ENCODE data around the gene GRB10. TPM values are rescaled to one million over a fixed set of nuclear protein-coding genes. Genes with fewer than 3 reads are reported as not detected.

The GRB10 gene
- total and polyA plus RNA-seq, 2 of the 8 experiments (the other 6 are each of a cell fraction or from before 2014, with no cell fraction given): 35.7 to 97.0 TPM

- Histone ChIP-seq H3K14ac (ENCODE audit: insufficient read length) (no peak overlapping the region), H3K23ac (ENCODE audit: insufficient read length) (no peak overlapping the region), H3K9ac (replicated peaks in 1 of 4; ENCODE audit: extremely low read depth in 1 of 4, low read depth in 3 of 4, low read length in 3 of 4) (no peak overlapping the region), H4K20me1 (replicated peaks in 1 of 2; ENCODE audit: control insufficient read depth in 1 of 2, insufficient read depth in 2 of 2, low read length in 2 of 2) (peaks cover 0 to 5% of the 10 kb centered on the region in 2 experiments), H3K23me2 (ENCODE audit: low read depth, low read length) (no peaks in the 10 kb centered on the region), H3K4ac (replicated peaks; ENCODE audit: insufficient read length, low read depth, low read length) (no peak overlapping the region), H4K8ac (ENCODE audit: extremely low read depth, insufficient read depth, low read length) (no peak overlapping the region), H4K91ac (replicated peaks; ENCODE audit: insufficient read length, low read length) (no peak overlapping the region), H3K79me2 (ENCODE audit: control insufficient read depth in 1 of 2, insufficient read depth in 2 of 2, low read length in 2 of 2) (peaks cover 0 to 31% of the 10 kb centered on the region in 2 experiments; a peak in 2 of 4 replicates), H3K27ac (ENCODE audit: low read depth, low read length) (no peak overlapping the region), H2AFZ (ENCODE audit: low read length) (no peak overlapping the region), H3K4me2 (ENCODE audit: insufficient read depth in 1 of 2, low read depth in 2 of 2, low read length in 2 of 2) (no peak overlapping the region), H3K4me1 (replicated peaks in 1 of 4; ENCODE audit: control insufficient read depth in 3 of 4, insufficient read depth in 4 of 4, low read length in 3 of 4) (peaks cover 0 to 11% (median 7%) of the 10 kb centered on the region in 4 experiments; a peak in 5 of 7 replicates), H2BK15ac (ENCODE audit: low read length) (no peak overlapping the region), H3K4me3 (ENCODE audit: extremely low read depth in 1 of 4, insufficient read depth in 2 of 4, low read depth in 3 of 4, low read length in 4 of 4) (no peak overlapping the region), H4K5ac (ENCODE audit: insufficient read length, low read depth, low read length) (no peak overlapping the region), H3K79me1 (ENCODE audit: low read depth, low read length) (peaks cover 5% of the 10 kb centered on the region), H2BK20ac (ENCODE audit: low read length) (no peak overlapping the region), H3K36me3 (ENCODE audit: control insufficient read depth in 2 of 4, insufficient read depth in 4 of 4, low read length in 3 of 4) (peaks cover 3 to 13% (median 8%) of the 10 kb centered on the region in 4 experiments; a peak in 7 of 8 replicates), H3K56ac (replicated peaks; ENCODE audit: insufficient read length, low read depth, low read length) (no peak overlapping the region), H2BK120ac (replicated peaks; ENCODE audit: low read depth, low read length) (no peak overlapping the region), H3K9me3 (ENCODE audit: insufficient read depth in 2 of 2, low read depth in 1 of 2, low read length in 1 of 2) (no peaks in the 10 kb centered on the region), H2AK5ac (ENCODE audit: low read depth, low read length) (no peak overlapping the region), H3K18ac (ENCODE audit: extremely low read depth, low read length) (no peak overlapping the region), H2BK5ac (ENCODE audit: low read depth, low read length) (no peak overlapping the region), H2BK12ac (ENCODE audit: low read depth, low read length) (no peak overlapping the region), H3K27me3 (replicated peaks in 1 of 4; ENCODE audit: control insufficient read depth in 3 of 4, extremely low read depth in 1 of 4, insufficient read depth in 3 of 4, low read length in 3 of 4) (no peaks in the 10 kb centered on the region)
- CTCF ChIA-PET (ENCODE audit: partially characterized antibody): interaction anchor here (1.0 kb wide), 1 partner anchor 470 kb away, joined by 3 read pairs; no protein-coding TSS in a partner anchor
- TF ChIP-seq TBP (IDR thresholded peaks at IDR 0.05; ENCODE audit: low read depth, low read length): no peak
- TF ChIP-seq KDM5A (IDR thresholded peaks at IDR 0.05; ENCODE audit: low read length): no peak
- TF ChIP-seq EZH2 (IDR thresholded peaks at IDR 0.05; ENCODE audit: low read depth, low read length, severe bottlenecking): no peak
- no peak for TF ChIP-seq SP2 (IDR thresholded peaks at IDR 0.05; ENCODE audit: low read length)
- POLR2A ChIA-PET (ENCODE audit: partially characterized antibody): interaction anchor here (0.6 kb wide), 1 partner anchor 22 kb away, joined by 4 read pairs; no protein-coding TSS in a partner anchor
- FAIRE-seq: peak; percentile 28
- no peak for DNase-seq (ENCODE audit: low read depth in 1 of 2, low spot score in 2 of 2)
- 71% methylated on average over 11 of the region's 11 CpGs; no CpG with 5 or more reads in 1 of the 2 experiments for WGBS, 2 experiments (ENCODE audit: extremely low coverage in 1 of 2, insufficient coverage in 1 of 2, insufficient read length in 1 of 2, insufficient replicate concordance in 2 of 2, low coverage in 1 of 2, low lambda C conversion rate in 2 of 2, missing lambda C conversion rate in 1 of 2)
These were observed 92.1 kb downstream of the GRB10 start for GRCh38 chr7:50690541-50691011.

Data from H1 (cell line).